Epidermal melanocyte (primary cell): ENCODE data around the gene ZFAND2B.

Experiments
- DNase-seq: peaks from one replicate; pipeline ENCODE4 v3.0.0; 2011; ENCODE audit warnings: low spot score; ENCODE audit not compliant: insufficient read length

The ZFAND2B gene

DNA sequence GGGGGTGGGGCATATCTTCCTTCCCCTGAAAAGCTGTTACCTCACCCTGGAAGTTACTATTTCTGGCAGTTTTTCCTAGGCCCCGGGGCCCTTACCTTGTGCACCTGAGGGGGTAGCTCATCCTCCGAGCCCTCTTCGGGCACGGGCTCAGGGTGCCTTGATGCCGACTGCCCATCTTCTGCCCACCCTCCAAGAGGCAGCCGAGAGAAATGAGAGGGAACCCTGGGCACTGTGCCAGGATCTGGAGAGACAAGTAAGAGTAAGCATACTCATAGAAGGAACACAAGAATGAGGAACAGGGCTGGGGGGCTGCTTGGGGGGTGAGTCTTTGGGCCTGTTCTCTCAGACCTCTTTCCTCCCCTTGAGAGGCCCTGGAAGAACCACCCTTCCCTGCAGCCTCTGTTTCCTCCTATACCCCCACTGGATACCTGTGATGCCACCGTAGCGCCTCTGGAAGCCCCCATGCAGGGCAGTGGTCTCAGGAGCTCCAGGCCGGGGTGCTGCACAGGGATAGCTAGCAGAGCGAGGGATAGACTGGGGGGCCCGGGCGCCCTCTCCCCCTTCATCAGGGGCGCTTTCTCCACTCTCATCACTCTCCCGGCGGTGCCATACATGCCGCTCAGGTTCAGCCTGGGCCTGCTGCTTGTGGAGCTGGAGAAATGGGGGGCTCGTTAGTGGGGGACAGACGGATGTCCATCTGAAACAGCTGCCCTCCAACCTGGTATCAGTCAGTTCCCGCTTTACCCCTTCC lies 14.2 kb downstream of the ZFAND2B start:
- DNase-seq: no peak

DNA sequence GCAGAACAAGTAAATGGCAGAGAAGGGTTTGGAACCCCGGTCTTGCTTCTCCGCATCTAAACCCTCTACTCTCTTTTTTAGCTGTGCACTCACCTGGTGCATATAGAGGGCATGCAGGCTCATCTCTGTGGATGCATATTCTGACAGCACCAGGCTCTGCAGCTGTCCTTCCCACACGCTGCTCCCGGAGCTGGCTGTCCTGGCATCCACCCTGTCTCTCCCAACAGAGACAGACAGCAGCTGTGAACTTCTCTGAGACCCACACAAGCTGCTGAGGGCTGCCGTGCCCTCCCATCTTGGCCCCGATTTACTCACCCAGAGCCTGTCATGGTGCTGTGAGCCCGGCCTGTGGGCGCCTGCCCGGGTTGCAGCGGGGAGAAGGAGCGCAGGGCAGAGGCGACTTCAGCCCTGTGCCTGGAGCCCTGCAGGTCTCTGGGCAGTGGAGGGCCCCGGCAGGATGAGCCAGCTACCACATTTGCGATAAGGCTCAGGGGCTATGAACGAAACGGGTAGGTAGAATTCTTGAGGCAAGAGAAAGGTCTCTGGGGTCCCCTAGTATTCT lies 15.5 kb downstream of the ZFAND2B start:
- DNase-seq: no peak

DNA sequence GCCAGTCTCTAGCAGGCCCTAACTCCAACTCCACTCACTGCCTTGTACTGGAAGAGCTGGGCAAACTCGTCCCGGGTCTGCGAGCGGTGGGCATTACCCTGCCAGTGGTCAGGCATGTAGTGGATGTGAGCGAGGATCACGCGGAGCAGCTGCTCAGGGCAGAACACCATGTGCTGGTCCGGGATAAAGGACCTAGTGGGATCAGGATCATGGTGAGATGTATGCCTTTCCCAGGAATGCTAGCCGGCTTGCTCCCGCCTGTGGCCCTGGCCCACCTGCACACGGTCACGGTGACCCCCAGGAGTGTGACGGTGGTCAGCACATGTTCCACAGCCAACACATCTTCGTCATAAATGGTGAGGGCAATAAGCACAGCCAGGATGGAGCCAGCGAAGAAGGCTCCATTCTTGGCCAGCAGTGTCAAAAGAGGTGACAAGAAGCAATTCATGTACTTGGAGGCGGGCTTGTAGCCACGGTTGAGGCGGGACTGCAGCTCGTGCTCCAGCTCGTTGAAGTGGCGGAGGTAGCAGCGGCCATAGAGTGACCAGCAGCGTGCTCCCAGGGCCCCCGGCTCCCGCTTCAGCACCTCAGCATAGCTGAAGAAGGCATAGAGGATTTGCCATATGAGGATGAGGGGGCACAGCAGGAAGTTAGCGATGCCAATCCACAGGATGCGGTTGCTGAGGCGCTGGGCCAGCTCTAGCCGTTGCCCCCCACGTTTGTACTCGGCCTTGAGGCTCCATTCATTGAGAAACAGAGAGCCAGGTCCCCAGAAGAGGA lies 17.4 kb downstream of the ZFAND2B start:
- no peak for DNase-seq

DNA sequence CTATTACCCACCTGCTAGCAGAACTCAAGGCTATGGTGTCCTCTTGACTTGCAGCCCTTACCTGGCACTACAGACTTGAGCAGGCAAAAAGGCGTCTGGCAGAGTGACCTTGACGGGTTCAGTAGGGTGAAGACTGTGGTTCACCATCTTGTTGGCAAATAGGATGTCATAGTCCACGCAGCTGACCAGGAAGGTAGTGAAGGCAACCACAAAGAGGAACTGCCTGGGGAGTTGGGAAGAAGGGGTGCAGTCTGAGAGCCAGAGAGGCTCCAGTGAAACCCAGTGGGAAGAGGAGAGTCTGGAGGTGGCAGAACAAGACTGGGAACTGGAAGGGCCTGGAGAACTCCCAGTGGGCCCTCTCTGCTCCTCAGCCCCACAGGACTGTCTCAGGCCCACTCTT lies 18.8 kb downstream of the ZFAND2B start:
- no peak for DNase-seq

DNA sequence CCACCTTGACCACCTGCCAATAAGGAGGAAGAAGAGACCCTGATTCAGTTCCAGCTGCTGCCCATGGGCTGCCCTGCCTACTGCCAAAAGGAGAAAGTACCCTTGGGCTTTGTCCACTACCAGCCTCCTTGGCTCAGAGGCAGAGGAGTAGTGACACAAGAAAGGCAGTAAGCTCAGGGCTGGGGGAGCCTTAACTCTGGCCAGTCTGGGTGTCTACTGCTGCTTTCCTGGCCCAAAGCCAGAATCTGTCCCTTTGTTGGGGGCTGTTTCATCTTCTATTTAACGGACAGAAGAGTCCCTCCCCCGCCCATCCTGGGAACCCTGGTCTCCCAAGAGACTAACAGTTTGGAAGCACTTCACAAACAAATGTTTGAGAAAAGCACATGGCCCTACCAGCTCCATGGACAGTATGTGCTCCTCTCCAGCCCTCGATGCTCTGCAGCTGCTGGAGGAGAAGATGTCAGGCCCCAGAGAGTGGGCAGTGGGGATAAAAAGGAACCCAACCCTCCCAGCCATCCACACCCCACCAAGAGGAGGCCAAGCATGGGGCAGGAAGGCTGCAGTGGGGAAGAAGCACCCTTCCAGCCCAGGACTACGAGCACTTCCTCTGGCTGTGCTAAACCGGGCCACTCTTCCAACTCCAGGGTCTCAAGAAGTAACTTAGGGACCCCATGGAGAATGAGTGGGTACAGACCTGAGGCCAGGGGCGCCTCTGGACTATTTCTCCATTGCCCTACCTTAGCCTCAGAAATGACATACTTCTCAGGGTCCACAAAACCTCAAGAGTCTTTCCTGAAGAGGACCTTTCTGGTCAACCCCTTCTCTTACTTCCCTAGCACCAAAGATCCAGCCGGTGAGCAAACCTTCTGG lies 21.7 kb downstream of the ZFAND2B start:
- DNase-seq: no peak

DNA sequence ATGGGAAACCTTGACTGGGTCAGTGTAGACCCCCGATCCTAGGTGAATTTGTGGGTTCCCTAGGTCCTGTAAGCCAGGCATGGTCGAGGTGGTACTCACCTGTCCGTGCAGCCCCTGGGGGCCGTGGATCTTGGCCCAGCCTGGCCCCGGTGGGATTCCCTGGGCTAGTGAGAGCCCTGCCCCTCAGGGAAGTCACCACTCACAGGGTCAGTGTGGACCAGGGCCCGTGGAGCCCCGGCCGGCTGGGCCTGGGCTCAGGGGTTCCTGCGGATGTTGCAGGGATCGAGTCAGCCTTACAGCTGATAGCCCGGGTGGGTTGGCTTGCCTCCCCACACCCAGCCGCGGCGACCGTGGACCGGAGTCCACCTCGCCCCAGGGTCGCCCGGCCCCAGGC lies 22.3 kb downstream of the ZFAND2B start:
- DNase-seq: no peak

DNA sequence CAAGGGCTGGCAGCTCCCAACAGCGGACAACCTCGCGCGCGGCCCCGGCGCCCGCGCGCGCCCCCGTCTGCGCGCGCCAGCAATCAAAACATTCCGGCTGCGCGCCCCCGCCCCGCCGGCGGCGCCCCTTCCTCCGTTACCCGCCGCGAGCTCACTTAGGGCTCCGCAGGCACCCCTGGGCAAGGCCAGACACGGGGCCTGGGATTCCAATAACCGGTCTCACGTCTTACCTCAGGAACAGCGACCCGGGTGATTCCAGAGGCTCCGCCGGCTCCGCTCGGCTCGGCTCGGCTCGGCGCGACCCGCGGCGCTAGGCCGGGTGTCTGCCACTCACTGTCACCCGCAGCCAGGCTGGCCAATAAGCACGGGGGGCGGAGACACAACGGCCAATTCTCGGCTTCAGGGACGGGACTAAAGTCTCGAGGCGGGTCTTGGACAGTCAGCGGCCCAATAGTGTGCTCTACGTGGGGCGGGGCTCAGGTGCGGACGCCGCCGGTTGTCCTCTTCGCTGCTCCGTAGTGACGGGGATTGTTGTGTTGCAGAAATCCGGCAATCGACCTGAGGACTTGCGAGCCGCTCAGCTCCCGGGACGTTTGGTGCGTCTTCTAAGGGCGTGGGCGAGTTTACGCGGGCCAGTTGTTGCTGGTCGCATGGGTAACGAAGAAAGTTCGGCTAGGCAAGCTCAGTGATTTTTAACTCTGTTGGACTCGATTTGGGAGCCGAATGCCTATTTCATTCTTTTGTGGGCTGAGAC lies 22.9 kb downstream of the ZFAND2B start, which contains the start of the genes ANKZF1 and ATG9A:
Gene ANKZF1 (plus strand): TSS at position 502 of the 754 bp plus-strand sequence. CDS start 452 bp downstream, outside the sequence.
Gene ATG9A (minus strand): TSS at position 332 of the 754 bp plus-strand sequence. CDS start 1,612 bp downstream, outside the sequence.
- peak; percentile 99 for DNase-seq

GRCh38 chr2:219230059-219230540 lies 23.5 kb downstream of the ZFAND2B start:
- DNase-seq: no peak

DNA sequence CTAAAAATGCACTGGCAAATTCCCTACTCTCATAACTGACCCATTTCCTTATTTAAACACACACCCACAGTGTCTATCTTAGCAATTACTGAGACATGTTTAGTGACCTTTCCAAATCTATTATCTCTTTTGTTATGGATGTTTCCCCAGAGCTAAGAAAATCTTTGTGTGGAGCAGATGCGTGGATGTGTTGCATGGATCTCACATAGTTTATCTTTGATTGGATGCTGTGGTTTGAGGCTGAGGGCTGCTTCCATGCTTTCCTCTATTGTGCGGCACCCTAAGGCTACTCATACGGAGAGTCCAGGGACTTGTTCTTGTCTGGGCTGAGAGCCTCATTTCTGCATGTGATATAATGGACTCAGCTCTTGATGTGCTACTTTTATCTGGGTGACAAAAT lies 27.7 kb downstream of the ZFAND2B start:
- DNase-seq: no peak

DNA sequence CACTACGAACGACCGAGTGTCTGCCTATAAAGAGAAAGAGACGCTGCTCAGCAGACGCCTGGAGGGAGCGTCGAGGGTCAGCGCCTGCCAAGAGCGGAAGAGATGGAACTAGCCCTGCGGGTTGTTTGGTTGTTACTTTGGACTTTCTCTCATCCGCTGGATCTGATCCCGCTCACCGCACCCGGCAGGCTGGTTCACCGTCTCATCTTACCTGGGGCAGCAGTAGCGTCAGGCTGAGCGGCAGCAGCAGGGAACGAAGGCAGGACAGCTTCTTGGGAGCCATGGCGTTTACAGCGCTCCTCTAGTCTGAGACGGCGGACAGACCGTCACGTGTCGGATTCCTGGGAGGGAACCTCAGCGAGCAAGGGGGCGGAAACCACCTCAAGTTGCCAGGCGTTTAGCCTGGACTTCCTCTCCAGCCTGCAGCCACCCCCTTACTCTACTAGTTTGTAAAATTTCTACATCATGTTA lies 36.7 kb downstream of the ZFAND2B start:
- DNase-seq: no peak

DNA sequence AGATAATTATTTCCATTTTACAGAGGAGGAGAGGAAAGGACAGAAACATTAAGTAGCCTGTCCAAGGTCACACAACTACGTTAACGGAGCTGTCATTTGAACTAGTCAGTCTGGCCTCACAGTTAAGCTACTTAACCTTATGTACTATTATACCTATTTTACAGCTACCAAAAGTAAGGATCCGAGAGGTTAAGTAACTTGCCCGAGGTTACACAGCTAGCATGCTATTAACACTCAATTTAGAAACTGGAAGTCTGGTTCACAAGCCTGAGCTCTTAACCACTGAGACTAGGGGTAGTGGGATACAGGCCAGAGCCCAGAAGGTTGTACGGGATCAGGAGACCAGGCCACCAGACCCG lies 38.2 kb downstream of the ZFAND2B start:
- no peak for DNase-seq

GRCh38 chr2:219245148-219245898 lies 38.7 kb downstream of the ZFAND2B start, which contains the start of the genes GLB1L and STK16:
GLB1L (minus strand) TSS chr2:219245444; CDS start chr2:219243573, 1,871 bp downstream.
STK16 (plus strand) TSS chr2:219245479; CDS start chr2:219246000, 521 bp downstream.
- peak; percentile 99 for DNase-seq

- DNase-seq: no peak
Measured at GRCh38 chr2:219245899-219246230, 39.3 kb downstream of the ZFAND2B start.

GRCh38 chr2:219246559-219246958 lies 40.0 kb downstream of the ZFAND2B start:
- DNase-seq: no peak

DNA sequence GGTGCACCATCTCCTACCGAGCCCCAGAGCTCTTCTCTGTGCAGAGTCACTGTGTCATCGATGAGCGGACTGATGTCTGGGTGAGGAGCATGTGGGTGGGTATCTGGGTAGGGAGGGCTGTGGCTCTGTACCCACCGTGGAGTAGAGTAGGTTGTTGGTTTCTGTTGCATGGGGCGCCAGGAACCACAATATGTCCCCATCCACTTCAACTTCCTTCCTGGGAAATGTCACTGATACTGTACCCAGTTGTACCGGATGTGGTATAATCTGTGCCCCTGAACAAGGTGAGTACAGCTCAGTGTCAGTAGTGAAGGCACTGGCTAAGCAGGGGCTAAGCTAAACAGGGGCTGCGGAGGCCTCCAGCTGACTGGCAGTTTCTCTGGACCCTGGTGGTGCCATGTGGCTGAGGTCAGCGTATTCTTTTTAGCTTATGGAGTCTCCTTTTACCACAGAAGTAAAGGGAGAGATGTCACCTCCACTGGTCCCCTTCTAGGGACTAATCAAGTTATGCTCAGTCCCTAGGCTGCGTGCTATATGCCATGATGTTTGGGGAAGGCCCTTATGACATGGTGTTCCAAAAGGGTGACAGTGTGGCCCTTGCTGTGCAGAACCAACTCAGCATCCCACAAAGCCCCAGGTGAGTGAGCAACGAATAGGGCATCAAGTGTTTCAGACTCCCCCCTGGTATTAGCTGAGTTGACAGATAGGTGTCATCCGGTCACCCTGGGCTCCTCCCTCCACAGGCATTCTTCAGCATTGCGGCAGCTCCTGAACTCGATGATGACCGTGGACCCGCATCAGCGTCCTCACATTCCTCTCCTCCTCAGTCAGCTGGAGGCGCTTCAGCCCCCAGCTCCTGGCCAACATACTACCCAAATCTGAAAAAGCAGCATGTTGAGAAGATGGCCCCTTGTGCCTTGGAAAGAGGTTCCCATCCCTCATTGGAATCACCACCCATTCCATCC lies 41.4 kb downstream of the ZFAND2B start:
- DNase-seq: no peak

- DNase-seq: no peak
Measured at GRCh38 chr2:219248845-219249202, 42.2 kb downstream of the ZFAND2B start.

- no peak for DNase-seq
Measured at GRCh38 chr2:219249203-219249980, 42.8 kb downstream of the ZFAND2B start.
